Uterus (tissue), 4 donors: ENCODE measurements around the gene FOXK1. TPM values are rescaled to one million over a fixed set of nuclear protein-coding genes. Genes with fewer than 3 reads are reported as not detected.

Experiments
- DNase-seq, 2 donors: peaks; one replicate each; pipeline ENCODE4 v3.0.0-alpha.2; 2019 to 2020
- H3K27ac ChIP-seq, 2 donors: fragments of 200-600 bp; sonication (generic); 1 replicate in 1 of 2; 2 replicates in 1 of 2; pipeline ENCODE4 v1.5.1; 2016 to 2018
- H3K27me3 ChIP-seq, 2 donors: fragments of 200-600 bp; sonication (generic); one replicate each; pipeline ENCODE4 v1.5.1; 2018 to 2019; ENCODE audit warnings: control low read depth in 1 of 2
- H3K36me3 ChIP-seq, 2 donors: fragments of 200-600 bp; sonication (generic); one replicate each; pipeline ENCODE4 v1.5.1; 2019; ENCODE audit warnings: control low read depth in 1 of 2
- H3K4me1 ChIP-seq, 2 donors: fragments of 200-600 bp; sonication (generic); one replicate each; pipeline ENCODE4 v1.5.1; 2018 to 2019; ENCODE audit warnings: control low read depth in 1 of 2
- H3K4me3 ChIP-seq, 2 donors: fragments of 200-600 bp; sonication (generic); 1 replicate in 1 of 2; 2 replicates in 1 of 2; pipeline ENCODE4 v1.5.1; 2018 to 2019; ENCODE audit warnings: mild to moderate bottlenecking in 1 of 2
- H3K9me3 ChIP-seq, 2 donors: fragments of 200-600 bp; sonication (generic); one replicate each; pipeline ENCODE4 v1.5.1; 2019; ENCODE audit warnings: control low read depth in 1 of 2
- CTCF ChIP-seq, 4 experiments: fragments of 200-600 bp in 2 of 4; fragments of 450-650 bp in 2 of 4; sonication (generic) in 2 of 4; IDR thresholded peaks; one replicate each; pipeline ENCODE4 v1.5.1; 2016 to 2019; ENCODE audit warnings: antibody characterized with exemption in 4 of 4, mild to moderate bottlenecking in 2 of 4, moderate library complexity in 1 of 4
- POLR2A ChIP-seq, 2 donors: fragments of 450-650 bp; IDR thresholded peaks; one replicate each; pipeline ENCODE4 v1.6.1; 2016; ENCODE audit warnings: antibody characterized with exemption in 2 of 2, mild to moderate bottlenecking in 1 of 2, moderate library complexity in 1 of 2
- intact Hi-C: fragments of 100-400 bp; cut with DNase I; formaldehyde crosslinking; loops from one replicate; pipeline ENCODE4 v1.15.1; 2023; ENCODE audit warnings: low total_unique reads
- total RNA-seq, 4 donors: library from RNA; depleted of rRNA in 3 of 4; stranded (reverse); fragments of >200 nt in 3 of 4; gene quantifications; one replicate each; pipeline versions ENCODE4 v1.1.0 to v1.2.4, GENCODE V29; 2014 to 2023
- donor health status: DM: yes; HTN: yes; CAD: no.

FOXK1 gene
- total RNA-seq, 4 donors from 2014 or later: 9.0 to 64.1 (median 21.5) TPM

GRCh38 chr7:4769761-4770160 is 87.7 kb downstream of the FOXK1 start:
- H3K27ac ChIP-seq: peak overlapping the region; percentile 67 to 95
- no peaks in the 10 kb centered on the region for H3K9me3 ChIP-seq
- no peaks in the 10 kb centered on the region for H3K27me3 ChIP-seq
- DNase-seq: no peak
- intact Hi-C loops: no loop called here
- no peaks in the 10 kb centered on the region for H3K36me3 ChIP-seq
- peaks cover 7 to 12% of the 10 kb centered on the region in 2 donors for H3K4me1 ChIP-seq
- H3K4me3 ChIP-seq: no peak overlapping the region
- TF ChIP-seq POLR2A (IDR thresholded peaks at IDR 0.05) (no peak), CTCF (IDR thresholded peaks at IDR 0.05) (no peak)

GRCh38 chr7:4770886-4771285 is 88.8 kb downstream of the FOXK1 start:
- DNase-seq: no peak
- peak overlapping the region; percentile 67 to 95 for H3K27ac ChIP-seq
- H3K27me3 ChIP-seq: no peaks in the 10 kb centered on the region
- no peak overlapping the region for H3K4me3 ChIP-seq
- TF ChIP-seq CTCF (IDR thresholded peaks at IDR 0.05) (no peak), POLR2A (IDR thresholded peaks at IDR 0.05) (no peak)
- H3K9me3 ChIP-seq: no peaks in the 10 kb centered on the region
- no peaks in the 10 kb centered on the region for H3K36me3 ChIP-seq
- intact Hi-C loops: no loop called here
- H3K4me1 ChIP-seq: peaks cover under 1 to 7% of the 10 kb centered on the region in 2 donors

DNA sequence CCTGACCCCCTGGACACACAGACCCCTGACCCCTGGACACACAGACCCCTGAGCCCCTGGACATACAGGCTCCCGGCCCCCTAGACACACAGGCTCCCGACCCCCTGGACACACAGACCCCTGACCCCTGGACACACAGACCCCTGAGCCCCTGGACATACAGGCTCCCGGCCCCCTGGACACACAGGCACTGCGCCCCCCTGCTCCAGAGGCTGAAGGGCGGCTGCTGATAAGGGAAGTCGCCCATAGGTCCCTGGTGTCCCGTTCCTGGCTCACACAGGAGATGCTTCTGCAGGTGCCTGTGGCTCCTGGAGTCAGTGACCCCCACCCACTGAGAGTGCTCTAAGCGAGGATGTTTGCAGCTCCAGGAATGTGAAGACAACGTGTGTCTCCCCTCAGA is 89.6 kb downstream of the FOXK1 start:
- Histone ChIP-seq H3K9me3 (no peaks in the 10 kb centered on the region), H3K4me3 (no peak overlapping the region), H3K4me1 (peaks cover 0 to 7% of the 10 kb centered on the region in 2 donors), H3K36me3 (no peaks in the 10 kb centered on the region), H3K27me3 (no peaks in the 10 kb centered on the region), H3K27ac (peak overlapping the region in 1 of 2 donors; percentile 35)
- TF ChIP-seq CTCF (IDR thresholded peaks at IDR 0.05) (no peak), POLR2A (IDR thresholded peaks at IDR 0.05) (no peak)
- DNase-seq: no peak
- intact Hi-C loops: no loop called here

GRCh38 chr7:4772306-4772705 is 90.2 kb downstream of the FOXK1 start:
- DNase-seq: no peak
- no peaks in the 10 kb centered on the region for H3K27me3 ChIP-seq
- intact Hi-C loops: no loop called here
- H3K27ac ChIP-seq: peak overlapping the region in 1 of 2 donors; percentile 35
- no peaks in the 10 kb centered on the region for H3K9me3 ChIP-seq
- peaks cover 0 to 7% of the 10 kb centered on the region in 2 donors for H3K4me1 ChIP-seq
- TF ChIP-seq POLR2A (IDR thresholded peaks at IDR 0.05) (no peak), CTCF (IDR thresholded peaks at IDR 0.05) (no peak)
- H3K36me3 ChIP-seq: no peaks in the 10 kb centered on the region
- H3K4me3 ChIP-seq: no peak overlapping the region

DNA sequence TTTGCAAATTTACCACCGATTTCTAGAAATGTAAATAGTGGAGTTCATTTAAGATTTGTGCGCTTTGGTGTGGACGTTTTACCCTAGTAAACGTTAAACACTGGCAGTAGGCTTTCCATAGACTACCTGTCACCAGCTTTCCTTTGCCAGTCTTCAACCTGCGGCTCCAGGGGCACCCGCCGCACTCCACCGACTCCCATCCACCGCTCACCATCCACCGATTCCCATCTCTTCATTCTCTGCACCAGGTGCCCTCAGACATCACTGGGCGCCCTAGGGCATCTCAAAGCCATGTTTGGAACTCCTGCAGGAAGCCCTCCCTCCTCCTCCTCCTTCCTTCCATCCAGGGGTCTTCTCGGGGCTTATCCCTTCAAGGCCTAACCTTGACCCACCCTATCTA is 91.9 kb downstream of the FOXK1 start:
- Histone ChIP-seq H3K27ac (peak overlapping the region in 1 of 2 donors; percentile 94), H3K4me3 (no peak overlapping the region), H3K27me3 (no peaks in the 10 kb centered on the region), H3K36me3 (no peaks in the 10 kb centered on the region), H3K9me3 (no peaks in the 10 kb centered on the region), H3K4me1 (peaks cover 0 to 7% of the 10 kb centered on the region in 2 donors)
- DNase-seq: no peak
- no peak for TF ChIP-seq CTCF (IDR thresholded peaks at IDR 0.05)
- no peak for TF ChIP-seq POLR2A (IDR thresholded peaks at IDR 0.05)
- intact Hi-C loops: no loop called here
